ENCODE results near the gene C1orf210. TPM values are rescaled to one million over a fixed set of nuclear protein-coding genes. Genes with fewer than 3 reads are reported as not detected.
A peak's percentile ranks its signal among the peaks of the same experiment; 100 is the strongest.

The C1orf210 gene
- total RNA-seq, 3 donors from 2014 or later (not counting 1 experiment from before 2014, with no cell fraction given), result not detected

DNA sequence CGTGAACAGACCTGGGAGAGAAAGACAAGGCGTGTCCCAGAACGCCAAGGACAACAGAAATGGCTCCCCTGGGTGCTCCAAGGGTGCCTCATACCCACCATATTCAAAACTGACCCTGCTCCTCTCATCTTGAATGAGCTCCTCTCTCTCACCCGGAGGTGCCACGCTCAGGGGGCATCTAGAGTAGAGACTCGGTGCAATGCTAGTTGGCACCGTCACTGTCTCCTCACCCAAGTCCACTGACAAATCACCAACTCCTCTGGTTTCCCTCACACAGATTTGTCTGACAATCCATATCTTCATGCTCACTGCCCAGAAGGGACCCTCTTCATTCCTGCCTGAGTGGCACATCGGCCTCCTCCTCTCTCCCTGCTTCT is 10.6 kb downstream of the C1orf210 start:
- Mint-ChIP-seq H3K4me1 (peaks cover 25 to 33% of the 10 kb centered on the region in 2 donors), H3K4me3 (peak overlapping the region; percentile 67), H3K36me3 (no peaks in the 10 kb centered on the region), H3K27ac (peak overlapping the region; percentile 50 to 84), H3K27me3 (ENCODE audit: low read depth in 2 of 2) (peaks cover 0 to 5% of the 10 kb centered on the region in 2 donors), H3K9me3 (no peaks in the 10 kb centered on the region)
- Histone ChIP-seq H3K4me1 (ENCODE audit: control insufficient read depth, insufficient read depth, low read length) (peaks cover 21% of the 10 kb centered on the region), H3K36me3 (ENCODE audit: control insufficient read depth, insufficient read depth, low read length) (no peaks in the 10 kb centered on the region), H3K9me3 (ENCODE audit: control insufficient read depth, insufficient read depth, low read length) (no peaks in the 10 kb centered on the region), H3K4me3 (ENCODE audit: low read length) (no peak overlapping the region), H3K27ac (ENCODE audit: low read length) (no peak overlapping the region), H3K27me3 (ENCODE audit: control insufficient read depth, insufficient read depth, low read length) (no peaks in the 10 kb centered on the region)
- DNase-seq, result no peak
- no peak for ATAC-seq
- TF ChIP-seq, protein P1, sequence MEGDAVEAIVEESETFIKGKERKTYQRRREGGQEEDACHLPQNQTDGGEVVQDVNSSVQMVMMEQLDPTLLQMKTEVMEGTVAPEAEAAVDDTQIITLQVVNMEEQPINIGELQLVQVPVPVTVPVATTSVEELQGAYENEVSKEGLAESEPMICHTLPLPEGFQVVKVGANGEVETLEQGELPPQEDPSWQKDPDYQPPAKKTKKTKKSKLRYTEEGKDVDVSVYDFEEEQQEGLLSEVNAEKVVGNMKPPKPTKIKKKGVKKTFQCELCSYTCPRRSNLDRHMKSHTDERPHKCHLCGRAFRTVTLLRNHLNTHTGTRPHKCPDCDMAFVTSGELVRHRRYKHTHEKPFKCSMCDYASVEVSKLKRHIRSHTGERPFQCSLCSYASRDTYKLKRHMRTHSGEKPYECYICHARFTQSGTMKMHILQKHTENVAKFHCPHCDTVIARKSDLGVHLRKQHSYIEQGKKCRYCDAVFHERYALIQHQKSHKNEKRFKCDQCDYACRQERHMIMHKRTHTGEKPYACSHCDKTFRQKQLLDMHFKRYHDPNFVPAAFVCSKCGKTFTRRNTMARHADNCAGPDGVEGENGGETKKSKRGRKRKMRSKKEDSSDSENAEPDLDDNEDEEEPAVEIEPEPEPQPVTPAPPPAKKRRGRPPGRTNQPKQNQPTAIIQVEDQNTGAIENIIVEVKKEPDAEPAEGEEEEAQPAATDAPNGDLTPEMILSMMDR (IDR thresholded peaks at IDR 0.05), result no peak
- 87% methylated on average over 8 of the region's 8 CpGs for WGBS (ENCODE audit: insufficient coverage)
- intact Hi-C loops (cut with micrococcal nuclease), result no loop called here

DNA sequence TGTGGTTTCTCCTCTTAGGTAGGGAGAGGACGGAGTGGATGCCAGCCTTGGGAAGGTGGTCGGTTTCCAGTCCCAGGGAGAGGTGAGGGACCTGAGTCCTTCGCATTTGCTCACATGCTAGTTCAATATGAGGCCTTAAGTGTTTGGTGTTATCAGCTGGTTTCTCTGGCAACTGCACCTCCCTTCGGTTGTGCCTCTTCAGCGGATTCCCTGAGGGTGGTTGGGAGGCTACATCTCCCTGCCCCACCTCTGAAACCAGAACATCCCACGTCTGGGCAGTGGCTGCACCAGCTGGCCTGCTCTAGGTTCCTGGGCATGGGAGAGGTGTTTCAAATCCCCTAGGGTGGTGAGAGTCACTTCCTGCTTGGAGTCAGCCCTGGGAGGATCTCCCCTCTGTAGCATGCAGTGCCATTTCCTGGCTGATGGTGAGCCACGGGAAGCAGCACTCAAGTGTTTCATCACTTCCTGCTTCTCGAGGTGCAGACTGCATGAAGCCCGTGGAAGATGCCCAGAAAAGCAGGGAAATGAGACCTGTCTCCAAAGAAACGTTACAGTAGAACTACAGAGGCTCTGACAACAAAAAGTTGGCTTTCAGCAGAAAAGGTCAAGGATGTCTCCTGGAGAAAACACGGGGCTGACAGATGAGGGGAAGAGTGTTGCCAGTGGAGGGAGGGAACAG is 11.1 kb downstream of the C1orf210 start:
- peaks cover 26 to 38% of the 10 kb centered on the region in 2 donors for H3K4me1 Mint-ChIP-seq
- peaks cover 0 to 5% of the 10 kb centered on the region in 2 donors for H3K27me3 Mint-ChIP-seq (ENCODE audit: low read depth in 2 of 2)
- Histone ChIP-seq H3K27me3 (ENCODE audit: control insufficient read depth, insufficient read depth, low read length) (no peaks in the 10 kb centered on the region), H3K36me3 (ENCODE audit: control insufficient read depth, insufficient read depth, low read length) (no peaks in the 10 kb centered on the region), H3K27ac (ENCODE audit: low read length) (peak overlapping the region; percentile 18), H3K4me3 (ENCODE audit: low read length) (no peak overlapping the region), H3K4me1 (ENCODE audit: control insufficient read depth, insufficient read depth, low read length) (peaks cover 21% of the 10 kb centered on the region), H3K9me3 (ENCODE audit: control insufficient read depth, insufficient read depth, low read length) (no peaks in the 10 kb centered on the region)
- TF ChIP-seq, protein P1 (IDR thresholded peaks at IDR 0.05), result no peak
- WGBS (ENCODE audit: insufficient coverage), result 57% methylated on average over 11 of the region's 11 CpGs
- peak overlapping the region; percentile 50 to 84 for H3K27ac Mint-ChIP-seq
- ATAC-seq (peak; percentile 42 to 82 (median 71)), DNase-seq (peak in 1 of 2 donors; percentile 57)
- peak overlapping the region; percentile 67 for H3K4me3 Mint-ChIP-seq
- no peaks in the 10 kb centered on the region for H3K36me3 Mint-ChIP-seq
- no peaks in the 10 kb centered on the region for H3K9me3 Mint-ChIP-seq
- intact Hi-C loops (cut with micrococcal nuclease), result no loop called here

DNA sequence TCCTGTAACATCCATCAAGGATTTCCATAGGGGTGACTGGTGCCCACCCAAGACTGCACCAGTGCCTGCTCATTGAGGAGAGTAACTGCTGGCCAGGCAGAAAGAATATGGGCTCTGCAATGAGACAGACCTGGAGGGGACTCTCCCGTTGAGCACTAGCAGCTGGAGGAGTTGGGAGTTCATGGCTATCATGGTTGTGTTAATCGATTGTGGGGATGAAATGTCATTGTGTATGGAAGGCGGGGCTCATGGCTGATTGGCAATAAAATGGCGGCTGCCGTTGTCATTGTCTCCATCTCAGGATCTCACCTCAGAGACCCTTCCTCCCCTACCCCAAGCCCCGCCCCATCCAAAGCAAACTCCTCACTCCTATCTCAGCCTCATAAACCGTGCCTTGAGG is 11.7 kb downstream of the C1orf210 start:
- H3K4me3 ChIP-seq (ENCODE audit: low read length), result no peak overlapping the region
- ATAC-seq (no peak), DNase-seq (no peak)
- 94% methylated on average over 6 of the region's 7 CpGs for WGBS (ENCODE audit: insufficient coverage)
- H3K4me1 Mint-ChIP-seq, result peaks cover 26 to 38% of the 10 kb centered on the region in 2 donors
- H3K27ac Mint-ChIP-seq, result no peak overlapping the region
- intact Hi-C loops (cut with micrococcal nuclease), result no loop called here
- H3K4me3 Mint-ChIP-seq, result no peak overlapping the region
- H3K36me3 ChIP-seq (ENCODE audit: control insufficient read depth, insufficient read depth, low read length), result no peaks in the 10 kb centered on the region
- H3K9me3 Mint-ChIP-seq, result no peaks in the 10 kb centered on the region
- TF ChIP-seq, protein P1 (IDR thresholded peaks at IDR 0.05), result no peak
- H3K27ac ChIP-seq (ENCODE audit: low read length), result no peak overlapping the region
- no peaks in the 10 kb centered on the region for H3K36me3 Mint-ChIP-seq
- no peaks in the 10 kb centered on the region for H3K27me3 ChIP-seq (ENCODE audit: control insufficient read depth, insufficient read depth, low read length)
- H3K4me1 ChIP-seq (ENCODE audit: control insufficient read depth, insufficient read depth, low read length), result peaks cover 21% of the 10 kb centered on the region
- no peaks in the 10 kb centered on the region for H3K9me3 ChIP-seq (ENCODE audit: control insufficient read depth, insufficient read depth, low read length)
- peaks cover 0 to 5% of the 10 kb centered on the region in 2 donors for H3K27me3 Mint-ChIP-seq (ENCODE audit: low read depth in 2 of 2)

Measured in natural killer cell (primary cell).